Panc1 (cell line): Measurements from ENCODE around the gene SFRP5. TPM values are rescaled to one million over a fixed set of nuclear protein-coding genes. Genes with fewer than 3 reads are reported as not detected.

ENCODE experiments used
- ATAC-seq: fragments of 200-7000 bp; cut with Tn5 transposase; 2 replicates; pipeline ENCODE4 v1.9.1; 2020; ENCODE audit warnings: mild to moderate bottlenecking, moderate library complexity
- BruUV-seq: library from RNA; stranded (reverse); fragments of 400-500 nt; replicated peaks from 2 replicates; lab custom pipeline; 2021; lab: Mats Ljungman, UMichigan
- CTCF ChIA-PET: fragments of 300-600 bp; sonication (Branson Sonifier 250); formaldehyde crosslinking; loops from one replicate; lab custom pipeline; 2022; ENCODE audit warnings: antibody characterized with exemption; lab: Charles Lee
- POLR2A ChIA-PET: fragments of 300-600 bp; sonication (Branson Sonifier 250); formaldehyde crosslinking; loops from one replicate; lab custom pipeline; 2022; ENCODE audit warnings: antibody characterized with exemption; lab: Charles Lee
- DNase-seq: peaks from one replicate; pipeline ENCODE4 v3.0.0-alpha.2; 2010; ENCODE audit warnings: low read depth, low spot score
- H3K27ac ChIP-seq: 2 replicates; pipeline ENCODE4 v1.5.1; 2011; ENCODE audit warnings: mild to moderate bottlenecking, low read length, inconsistent platforms
- H3K27me3 ChIP-seq: fragments of 200-500 bp; sonication (Bioruptor generic); 2 replicates; pipeline ENCODE4 v1.6.0; 2014; ENCODE audit warnings: low read length, inconsistent platforms; ENCODE audit not compliant: control insufficient read depth, insufficient read depth
- H3K36me3 ChIP-seq: fragments of 200-500 bp; sonication (Bioruptor generic); 2 replicates; pipeline ENCODE4 v1.5.1; 2014; ENCODE audit warnings: inconsistent platforms, mild to moderate bottlenecking, low read length, moderate library complexity; ENCODE audit not compliant: control insufficient read depth, insufficient read depth
- H3K4me1 ChIP-seq: 2 replicates; pipeline ENCODE4 v1.5.1; 2011; ENCODE audit warnings: inconsistent platforms, mild to moderate bottlenecking, low read length, moderate library complexity; ENCODE audit not compliant: control insufficient read depth, insufficient read depth
- H3K4me3 ChIP-seq, 2 experiments: 2 replicates each; pipeline ENCODE4 v1.5.1; 2011 to 2012; ENCODE audit warnings: low read depth in 2 of 2, low read length in 2 of 2, mild to moderate bottlenecking in 2 of 2, inconsistent platforms in 1 of 2, moderate library complexity in 1 of 2
- H3K9me3 ChIP-seq: fragments of 200-500 bp; sonication (Bioruptor generic); 2 replicates; pipeline ENCODE4 v1.5.1; 2014; ENCODE audit warnings: low read depth, mild to moderate bottlenecking, inconsistent platforms, low read length, moderate library complexity; ENCODE audit not compliant: control insufficient read depth, insufficient read depth
- CTCF ChIP-seq: fragments of 450-650 bp; IDR thresholded peaks from 2 replicates; pipeline ENCODE4 v1.5.1; 2017; ENCODE audit warnings: mild to moderate bottlenecking
- POLR2AphosphoS5 ChIP-seq: IDR thresholded peaks from 2 replicates; pipeline ENCODE4 v1.6.1; 2012; ENCODE audit warnings: mild to moderate bottlenecking, low read depth, low read length, moderate library complexity
- REST ChIP-seq, 2 experiments: IDR thresholded peaks; 2 replicates each; pipeline ENCODE4 v1.6.1; 2011 to 2012; ENCODE audit warnings: low read depth in 2 of 2, control low read depth in 1 of 2, low read length in 1 of 2, mild to moderate bottlenecking in 1 of 2, moderate library complexity in 1 of 2; ENCODE audit not compliant: insufficient read depth in 1 of 2
- SIN3A ChIP-seq: IDR thresholded peaks from 2 replicates; pipeline ENCODE4 v1.6.1; 2012; ENCODE audit warnings: low read depth, mild to moderate bottlenecking, low read length, moderate library complexity, borderline replicate concordance; ENCODE audit not compliant: insufficient read depth
- TCF7L2 ChIP-seq: IDR thresholded peaks from 2 replicates; pipeline ENCODE4 v1.6.1; 2011; ENCODE audit warnings: mild to moderate bottlenecking, low read depth, low read length, inconsistent platforms
- in situ Hi-C: cut with HindIII; loops from 2 replicates; pipeline ENCODE4 v1.10.0; 2016; ENCODE audit warnings: low sequenced_read_pairs, low pct_unique_long_range_greater_than_20kb
- intact Hi-C: fragments of 100-400 bp; cut with micrococcal nuclease; formaldehyde crosslinking; loops from one replicate; pipeline ENCODE4 v1.10.0; 2022; ENCODE audit not compliant: unreplicated experiment
- total RNA-seq: library from RNA; stranded (reverse); gene quantifications from one replicate; pipeline ENCODE4 v1.2.1, GENCODE V29; 2021; ENCODE audit not compliant: unreplicated experiment

SFRP5 gene
- total RNA-seq, 1 experiment from 2014 or later: 0.64 TPM

GRCh38 chr10:97759158-97759887 lies 12.5 kb downstream of the SFRP5 start:
- ATAC-seq (peak; percentile 93), DNase-seq (peak; percentile 32)
- intact Hi-C loops (loop anchor here (1.0 kb wide), 1 partner anchor 110 kb away; no protein-coding TSS in a partner anchor), in situ Hi-C loops (no loop called here)
- no peaks in the 10 kb centered on the region for H3K9me3 ChIP-seq
- no peak for TF ChIP-seq POLR2AphosphoS5
- TF ChIP-seq CTCF: peak; percentile 98
- TF ChIP-seq REST (IDR thresholded peaks at IDR 0.05; ENCODE audit: insufficient read depth in 1 of 2, low read depth in 2 of 2, low read length in 1 of 2): no peak
- no peak overlapping the region for H3K4me3 ChIP-seq
- H3K27ac ChIP-seq: no peak overlapping the region
- ChIA-PET POLR2A (no interaction called here), CTCF (no interaction called here)
- no peaks in the 10 kb centered on the region for H3K36me3 ChIP-seq
- no TSS peak for BruUV-seq
- H3K4me1 ChIP-seq: no peaks in the 10 kb centered on the region
- H3K27me3 ChIP-seq: no peaks in the 10 kb centered on the region

GRCh38 chr10:97757471-97757870 lies 14.3 kb downstream of the SFRP5 start:
- in situ Hi-C loops: no loop called here
- no TSS peak for BruUV-seq
- ATAC-seq: no peak

More at GRCh38 chr10:97757471-97757870, 14.3 kb downstream of the SFRP5 start:
- 0 out of 2 replicates have a peak, but pooled peaks cover under 1% of the 10 kb centered on the region for H3K36me3 ChIP-seq
- no peak overlapping the region for H3K4me3 ChIP-seq
- ChIA-PET POLR2A (interaction anchor here (0.7 kb wide), 1 partner anchor 86 kb away, joined by 8 read pairs; no protein-coding TSS in a partner anchor), CTCF (interaction anchor here (0.6 to 0.7 kb wide), 3 partner anchors 8 to 123 kb away, joined by 5 to 7 read pairs (median 7); no protein-coding TSS in a partner anchor)
- H3K4me1 ChIP-seq: no peaks in the 10 kb centered on the region
- intact Hi-C loops: no loop called here
- H3K27me3 ChIP-seq: no peaks in the 10 kb centered on the region
- TF ChIP-seq REST (IDR thresholded peaks at IDR 0.05; ENCODE audit: insufficient read depth in 1 of 2, low read depth in 2 of 2, low read length in 1 of 2): no peak
- TF ChIP-seq POLR2AphosphoS5: no peak
- no peak for TF ChIP-seq TCF7L2
- TF ChIP-seq SIN3A: no peak
- TF ChIP-seq CTCF: no peak
- H3K9me3 ChIP-seq: no peaks in the 10 kb centered on the region
- no peak overlapping the region for H3K27ac ChIP-seq
- no peak for DNase-seq
